22Rv1 (cell line): Measurements from ENCODE around the gene PHF13.

Experiments
- CTCF ChIP-seq: fragments of 450-650 bp; IDR thresholded peaks from 2 replicates; pipeline ENCODE4 v1.5.1; 2017; ENCODE audit warnings: mild to moderate bottlenecking
- ZFX ChIP-seq: fragments of 450-650 bp; IDR thresholded peaks from 2 replicates; pipeline ENCODE4 v1.6.1; 2017; ENCODE audit warnings: antibody characterized with exemption, borderline replicate concordance

DNA sequence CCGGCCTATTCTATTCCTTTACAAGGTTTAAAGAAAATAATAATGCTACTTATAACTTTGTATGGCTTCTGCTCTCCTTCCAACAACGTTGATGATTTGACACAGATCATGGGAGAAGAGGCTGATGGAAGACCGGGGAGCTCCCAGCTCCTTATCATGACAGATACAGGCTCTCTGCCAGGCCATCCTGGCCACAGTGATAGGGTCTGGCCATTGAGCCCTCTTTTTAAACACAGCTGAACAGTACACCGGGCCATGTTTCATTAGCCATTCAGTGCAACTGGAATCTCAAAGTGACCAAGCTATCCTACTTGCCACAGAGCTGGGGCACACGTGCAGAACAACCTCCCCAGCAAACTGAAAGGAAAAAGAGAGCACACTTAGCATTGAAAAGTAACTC is 53.2 kb downstream of the PHF13 start:
- TF ChIP-seq CTCF = no peak
- no peak for TF ChIP-seq ZFX
